ENCODE measurements around the gene APOM.
A peak's percentile ranks its signal among the peaks of the same experiment; 100 is the strongest.

Gene APOM

DNA sequence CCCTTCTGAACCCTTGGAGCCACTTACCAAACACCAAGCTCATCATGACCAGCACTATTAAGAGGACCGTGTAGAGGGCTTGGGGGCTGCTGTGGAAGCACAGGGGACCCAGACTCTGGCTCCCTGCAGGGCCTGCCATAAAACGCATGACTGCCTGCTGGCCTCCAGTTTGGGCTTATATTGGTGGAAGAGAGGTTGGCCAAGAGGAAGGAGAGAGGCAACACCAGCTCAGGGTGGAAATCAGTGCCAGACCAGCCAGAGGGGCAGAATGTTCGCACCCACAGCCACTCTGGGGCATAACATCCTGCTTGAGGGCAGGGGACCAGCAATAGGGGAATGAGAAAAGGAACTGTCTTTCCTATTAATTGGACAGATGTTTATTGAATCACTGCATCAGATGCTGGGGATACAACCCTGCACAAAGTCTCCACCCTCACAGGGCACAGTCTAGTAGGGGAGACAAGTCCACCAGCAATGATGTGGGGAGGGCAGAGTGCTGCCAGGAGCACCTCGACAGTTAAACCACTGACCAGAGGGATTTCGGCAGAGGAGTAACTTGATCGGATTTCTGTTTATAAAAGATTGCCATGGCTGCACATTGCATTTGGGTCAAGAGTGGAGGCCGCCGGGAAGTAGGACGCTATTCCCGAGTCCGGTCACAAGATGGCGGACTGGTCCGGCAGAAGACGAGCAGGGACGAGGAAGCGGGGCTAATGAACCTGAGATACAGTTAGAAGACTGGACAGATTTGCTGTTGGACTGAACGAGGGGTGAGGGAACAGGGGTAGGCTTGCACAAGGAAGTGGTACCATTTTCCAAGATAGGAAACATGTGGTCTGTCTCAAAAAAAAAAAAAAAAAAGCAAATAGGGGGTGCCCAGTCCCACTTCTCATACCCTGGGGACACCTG, 24.8 kb downstream of the APOM start, which contains the start of gene LY6G5C:
Gene LY6G5C, minus strand, starts transcription at position 842 of the 909 bp plus-strand sequence. Its CDS starts 694 bp downstream, at position 148.
- peak; percentile 39 for DNase-seq (ENCODE audit: low read depth)

DNA sequence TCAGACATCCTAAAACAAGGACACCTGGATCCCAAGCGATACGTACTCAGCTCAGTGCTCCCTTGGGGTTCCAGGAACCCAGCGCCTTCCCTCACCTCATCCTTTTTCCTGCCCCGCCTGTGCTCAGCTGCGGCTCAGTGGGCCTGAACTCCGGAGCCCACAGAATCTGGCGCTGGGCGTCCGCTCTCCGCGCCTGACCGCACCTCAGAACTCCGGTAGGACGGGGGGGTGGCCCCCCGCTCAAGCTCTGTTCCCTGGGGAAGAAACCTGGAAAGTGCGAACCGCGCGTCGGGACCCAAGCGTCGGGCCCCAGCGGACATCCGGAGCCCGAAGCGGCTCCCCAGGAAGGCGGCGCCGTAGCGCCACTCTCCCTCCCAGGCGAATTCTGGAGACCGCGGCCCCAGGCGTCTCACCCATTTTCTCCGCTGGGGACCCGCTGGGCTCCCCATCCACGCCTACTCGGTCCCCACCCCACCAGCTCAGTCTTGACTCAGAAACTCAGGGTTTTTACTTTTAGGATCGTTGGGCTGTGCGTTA, 25.5 kb downstream of the APOM start:
- DNase-seq (ENCODE audit: low read depth): peak; percentile 17

DNA sequence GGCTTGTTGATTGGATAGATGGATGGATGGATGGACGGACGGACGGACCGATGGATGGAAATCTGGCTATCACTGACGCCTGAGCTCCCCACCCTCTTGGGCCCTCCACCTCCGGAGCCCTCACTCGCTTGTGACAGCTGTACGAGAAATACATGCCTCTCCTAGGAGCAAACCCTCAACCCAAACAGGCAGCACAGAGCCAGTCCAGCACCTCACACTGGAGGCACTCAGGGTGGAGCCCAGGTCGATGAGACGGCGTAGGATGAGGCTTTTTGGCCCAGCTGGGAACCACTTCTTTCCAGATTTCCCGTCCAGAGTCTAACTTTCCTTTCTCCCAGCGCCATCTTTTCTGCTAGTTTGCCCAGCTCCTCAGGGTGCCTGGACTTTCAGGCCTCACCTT, 27.9 kb downstream of the APOM start:
- DNase-seq (ENCODE audit: low read depth): no peak

DNA sequence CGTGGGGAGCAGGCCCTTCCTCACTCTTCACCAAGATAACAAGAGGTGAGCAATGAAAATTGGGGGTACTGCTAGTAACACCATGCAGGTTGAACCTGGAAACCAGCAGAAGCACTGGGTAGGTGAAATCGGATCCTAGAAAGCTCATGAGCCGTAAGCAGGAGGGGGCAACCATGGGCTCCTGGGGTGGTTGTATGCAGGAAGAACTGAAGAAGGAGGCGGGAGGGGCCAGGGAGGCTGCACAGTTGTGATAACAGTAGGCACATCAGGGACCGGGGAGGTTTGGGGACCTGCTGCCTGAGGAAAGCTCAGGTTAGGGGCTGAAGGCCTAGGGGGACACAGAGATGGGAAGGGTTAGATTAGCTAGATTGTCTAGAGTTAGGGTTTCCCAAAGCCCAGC, 30.8 kb downstream of the APOM start:
- DNase-seq (ENCODE audit: low read depth): no peak

DNA sequence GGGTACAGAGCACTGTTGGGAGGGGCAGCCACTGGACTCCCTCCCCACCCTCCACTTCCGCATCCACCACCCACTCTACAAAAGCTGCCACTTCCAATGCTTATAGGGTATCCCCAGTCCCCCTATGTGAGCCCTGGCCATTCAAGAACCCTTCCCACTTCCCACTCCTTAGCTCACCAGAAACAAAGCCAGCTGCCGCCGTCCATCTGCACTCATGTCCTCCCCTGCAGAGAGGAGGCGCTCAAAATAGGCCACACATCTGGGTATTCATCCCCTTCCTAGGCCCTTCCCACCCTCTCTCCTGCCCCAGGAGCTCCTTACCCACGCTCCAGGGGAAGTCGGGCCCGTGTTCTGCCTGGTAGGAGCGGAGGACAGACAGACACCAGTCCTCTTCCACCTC, 31.6 kb downstream of the APOM start:
- no peak for DNase-seq (ENCODE audit: low read depth)

DNA sequence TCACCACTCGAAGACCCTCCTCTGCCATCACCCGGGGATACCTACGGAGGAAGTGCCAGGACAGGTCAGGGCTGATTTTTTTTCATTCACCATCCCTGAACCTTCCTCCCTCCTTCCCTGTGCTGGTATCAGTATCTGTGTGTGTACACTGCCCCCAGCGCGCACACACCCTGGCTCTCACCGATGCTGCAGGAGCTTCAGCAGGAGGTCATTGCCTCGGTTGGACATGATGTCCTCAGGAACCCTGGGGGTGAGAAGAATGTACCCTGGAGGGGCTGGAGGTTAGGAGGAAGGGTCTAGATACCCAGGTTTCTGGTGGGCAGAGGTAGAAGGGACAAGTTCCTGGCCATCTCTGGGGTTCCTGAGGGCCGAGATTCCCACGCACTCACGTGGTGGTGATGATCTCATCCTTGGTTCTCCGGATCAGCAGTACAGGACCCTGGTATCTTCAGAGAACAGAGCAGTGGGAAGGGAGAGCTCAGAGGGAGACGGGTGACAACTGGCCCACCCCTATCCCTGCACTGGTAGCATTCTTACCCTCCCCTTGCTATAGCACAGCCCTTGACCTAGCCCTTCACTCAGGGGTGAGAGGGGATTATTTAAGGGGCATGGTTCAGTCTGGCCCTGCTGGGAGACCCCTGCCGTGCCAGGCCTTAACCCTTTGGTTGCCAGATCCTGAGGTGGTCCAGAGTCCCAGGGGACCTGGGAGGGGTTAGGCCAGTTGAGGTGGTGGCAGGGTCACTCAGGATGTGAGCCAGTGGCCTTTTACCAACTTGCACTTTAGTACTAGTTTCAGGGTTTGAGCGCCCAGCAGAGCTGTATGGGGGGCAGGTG, 32.4 kb downstream of the APOM start:
- DNase-seq (ENCODE audit: low read depth): no peak

DNA sequence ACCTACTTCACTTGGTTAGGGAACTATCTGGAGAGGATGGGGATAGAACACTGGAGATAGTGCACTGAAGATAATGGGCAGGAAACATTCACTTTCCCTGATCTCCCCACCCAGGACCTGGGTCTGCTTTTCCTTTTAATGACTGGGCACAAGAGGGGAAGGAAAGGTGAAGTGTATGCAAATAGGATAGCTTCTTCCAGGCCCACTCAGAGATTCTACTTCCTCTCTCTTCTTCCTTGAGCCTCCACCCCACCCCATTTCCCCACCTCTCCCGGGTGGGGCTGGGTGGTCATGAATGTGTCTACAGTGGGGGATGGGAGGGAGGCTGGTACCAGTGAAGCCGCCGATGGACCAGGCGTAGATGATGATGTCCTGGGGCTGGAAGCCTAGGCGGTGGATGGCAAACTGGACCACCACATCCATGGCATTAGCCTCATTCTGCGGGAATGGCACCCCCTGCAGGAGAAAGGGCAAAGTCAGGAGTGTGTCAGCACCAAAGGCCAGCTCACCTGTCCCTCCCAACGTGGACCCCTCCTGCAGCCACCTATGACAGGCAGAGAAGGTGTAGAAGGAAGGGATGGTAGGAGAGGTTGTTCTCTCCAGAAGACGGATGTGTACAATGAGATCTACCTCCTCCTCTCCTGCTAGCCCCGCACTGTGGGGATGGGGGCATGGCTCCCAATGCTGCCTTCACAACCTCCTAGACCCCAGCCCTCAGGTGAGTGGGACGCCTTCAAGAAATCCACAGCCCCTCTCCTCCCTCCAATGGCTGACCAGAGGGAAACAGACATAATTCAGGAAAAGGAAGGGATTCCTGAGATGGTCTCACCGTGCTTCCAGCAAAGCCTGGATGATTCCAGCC, 33.8 kb downstream of the APOM start:
- DNase-seq (ENCODE audit: low read depth): no peak

DNA sequence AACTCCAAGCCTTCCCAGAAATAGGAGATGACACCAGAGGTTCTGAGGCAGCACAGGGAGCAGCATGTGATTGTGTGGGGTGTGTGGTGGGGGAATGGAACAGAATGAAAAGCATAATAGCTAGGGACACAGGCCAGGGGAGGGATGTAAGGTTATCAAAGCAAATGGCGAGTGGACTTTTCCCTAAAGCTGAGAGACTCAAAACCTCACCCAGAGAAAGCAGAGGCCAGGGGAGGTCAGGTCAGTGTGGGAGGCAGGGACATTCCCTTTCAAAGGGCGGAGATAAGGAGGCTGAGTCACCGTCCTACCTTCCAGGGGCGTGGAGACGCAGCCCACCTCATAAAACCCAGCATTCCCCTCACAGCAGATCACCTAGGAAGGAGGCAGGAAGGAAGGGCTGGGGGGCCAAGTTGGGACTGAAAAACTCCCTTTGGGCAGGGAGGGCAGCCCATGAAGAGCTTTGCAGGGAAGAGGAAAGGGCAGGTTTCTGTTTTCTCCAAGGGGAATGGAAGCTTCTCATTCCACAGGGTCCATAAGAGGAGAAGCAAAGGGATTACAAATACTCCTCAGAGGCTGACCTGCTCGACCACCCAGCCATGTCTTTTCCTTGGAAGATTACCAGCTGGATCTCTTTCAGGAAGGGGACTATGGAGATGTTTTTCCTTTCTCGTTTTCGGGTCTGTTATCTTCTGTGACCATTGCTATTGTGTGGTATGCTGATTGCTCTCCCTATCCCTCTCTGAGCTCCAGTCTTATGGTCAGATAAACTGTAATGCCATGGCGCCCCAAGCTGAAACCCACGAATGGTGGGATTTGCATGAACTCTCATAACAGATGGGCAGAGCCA, 34.8 kb downstream of the APOM start:
- DNase-seq (ENCODE audit: low read depth): no peak

DNA sequence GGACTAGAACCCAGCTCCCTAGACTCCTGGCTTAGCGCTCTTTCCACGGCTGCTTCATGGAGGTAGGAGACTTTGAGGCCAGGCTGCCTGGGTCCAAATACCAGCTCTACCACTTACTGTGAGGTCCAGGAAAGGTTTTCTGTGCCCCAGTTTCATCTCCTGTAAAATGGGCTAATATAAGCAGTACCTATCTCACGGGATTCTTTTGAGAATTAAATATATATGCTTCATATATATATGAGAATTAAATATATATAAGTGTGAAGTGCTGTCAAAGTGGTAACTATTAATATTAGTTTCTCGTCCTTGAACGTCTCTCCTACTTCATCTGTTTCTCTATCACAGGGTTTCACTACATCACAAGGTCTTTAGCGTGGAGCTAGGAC, 35.4 kb downstream of the APOM start:
- no peak for DNase-seq (ENCODE audit: low read depth)

DNA sequence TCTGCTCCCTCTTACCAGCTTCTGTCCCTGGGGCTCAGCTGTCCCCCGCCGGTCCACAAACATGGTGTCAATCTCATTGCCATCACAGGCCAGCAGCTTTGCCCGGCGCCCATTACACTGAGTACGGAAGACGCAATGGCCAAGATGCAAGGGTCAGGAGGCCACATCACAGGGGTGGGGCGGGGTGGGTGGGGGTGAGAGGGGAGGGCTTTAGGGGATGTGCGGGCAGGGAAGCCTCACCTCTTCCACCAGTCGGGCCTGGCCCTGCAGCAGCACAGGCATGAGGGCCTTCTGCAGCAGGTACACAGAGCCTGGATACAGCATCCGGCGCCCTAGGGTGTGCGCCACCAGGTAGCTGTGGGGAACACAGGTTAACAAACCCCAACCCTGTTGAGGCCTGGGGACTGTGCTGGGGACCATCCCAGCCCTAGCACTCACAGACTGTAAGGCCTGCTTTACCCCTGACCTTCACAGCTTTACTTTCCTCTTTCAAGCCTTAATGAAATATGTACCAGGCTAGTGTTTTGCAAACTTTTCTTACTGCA, 35.9 kb downstream of the APOM start:
- DNase-seq (ENCODE audit: low read depth): no peak

DNA sequence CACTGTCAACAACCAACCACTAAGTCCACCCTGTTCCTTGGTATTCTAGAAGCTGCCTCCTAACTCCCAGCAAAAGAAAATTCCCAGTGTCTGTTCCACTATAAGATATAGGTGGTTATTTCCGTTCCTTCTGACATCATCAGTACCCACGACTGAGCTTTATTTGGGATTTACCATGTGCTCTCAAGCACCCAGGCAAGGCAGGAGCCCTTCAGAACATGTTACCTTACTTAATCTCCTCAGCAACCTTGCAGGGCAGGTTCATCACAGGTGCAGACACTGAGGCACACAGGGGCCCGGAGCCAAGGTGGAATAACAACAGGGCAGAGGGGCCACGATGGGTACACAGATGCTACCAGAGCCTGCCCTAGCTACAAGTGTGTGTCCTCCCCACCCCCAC, 36.7 kb downstream of the APOM start:
- DNase-seq (ENCODE audit: low read depth): no peak

DNA sequence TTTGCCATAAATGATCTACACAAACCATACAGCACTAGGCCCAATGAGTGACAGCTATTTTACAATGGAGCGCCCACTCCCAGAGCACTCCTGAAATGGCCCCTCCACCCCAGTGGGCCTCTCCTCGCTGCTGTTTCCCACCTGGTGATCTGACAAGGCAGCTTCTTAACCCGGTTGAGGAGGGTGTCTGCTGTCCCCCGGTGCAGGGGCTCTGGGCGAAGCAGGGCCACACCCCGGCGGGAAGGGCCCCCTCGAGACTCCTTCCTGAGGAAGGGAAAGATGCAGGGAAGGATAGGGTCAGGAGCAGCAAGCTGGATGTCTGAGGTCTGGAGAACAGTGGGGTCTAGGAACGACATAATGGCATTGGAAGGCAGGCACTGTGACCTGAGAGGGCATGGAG, 37.2 kb downstream of the APOM start:
- DNase-seq (ENCODE audit: low read depth): no peak

DNA sequence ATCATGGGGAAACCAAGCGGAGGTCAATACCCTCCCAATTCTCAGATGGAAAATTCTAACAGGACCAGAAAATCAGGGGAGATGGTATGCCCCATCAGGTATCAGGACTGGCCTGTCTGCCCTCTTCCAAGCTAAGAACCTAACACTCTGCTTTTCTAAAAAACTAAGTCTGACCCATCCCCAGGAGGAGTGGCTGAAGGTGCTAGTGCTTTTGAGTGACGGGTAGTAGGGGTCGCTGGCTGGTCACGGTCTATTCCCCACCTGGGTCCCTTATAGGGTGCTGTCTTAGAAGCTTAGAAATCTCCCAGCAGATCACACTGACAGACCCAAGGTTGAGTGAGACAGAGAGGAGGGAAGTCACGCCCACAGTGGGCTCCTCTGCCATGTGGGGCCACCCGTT, 37.8 kb downstream of the APOM start:
- DNase-seq (ENCODE audit: low read depth): no peak

DNA sequence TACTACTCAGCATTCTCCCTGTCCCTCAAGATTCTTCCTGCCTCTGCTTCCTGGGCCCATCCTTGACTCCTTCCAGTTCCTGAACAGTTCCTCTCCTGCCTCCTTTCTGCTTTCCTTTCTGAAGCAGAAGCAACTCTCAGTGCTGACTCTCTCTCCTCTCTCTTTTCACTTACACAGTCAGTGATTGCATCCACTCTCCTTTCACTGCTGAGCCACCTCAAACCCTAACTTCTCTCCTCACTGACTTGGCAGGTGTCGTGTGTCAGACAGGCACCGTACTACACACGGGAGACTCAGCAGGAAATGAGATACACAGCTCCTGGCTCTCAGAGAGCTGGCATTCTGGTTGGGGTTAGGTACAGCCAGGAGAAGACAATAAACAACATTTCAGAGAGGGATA, 41.9 kb downstream of the APOM start:
- no peak for DNase-seq (ENCODE audit: low read depth)

DNA sequence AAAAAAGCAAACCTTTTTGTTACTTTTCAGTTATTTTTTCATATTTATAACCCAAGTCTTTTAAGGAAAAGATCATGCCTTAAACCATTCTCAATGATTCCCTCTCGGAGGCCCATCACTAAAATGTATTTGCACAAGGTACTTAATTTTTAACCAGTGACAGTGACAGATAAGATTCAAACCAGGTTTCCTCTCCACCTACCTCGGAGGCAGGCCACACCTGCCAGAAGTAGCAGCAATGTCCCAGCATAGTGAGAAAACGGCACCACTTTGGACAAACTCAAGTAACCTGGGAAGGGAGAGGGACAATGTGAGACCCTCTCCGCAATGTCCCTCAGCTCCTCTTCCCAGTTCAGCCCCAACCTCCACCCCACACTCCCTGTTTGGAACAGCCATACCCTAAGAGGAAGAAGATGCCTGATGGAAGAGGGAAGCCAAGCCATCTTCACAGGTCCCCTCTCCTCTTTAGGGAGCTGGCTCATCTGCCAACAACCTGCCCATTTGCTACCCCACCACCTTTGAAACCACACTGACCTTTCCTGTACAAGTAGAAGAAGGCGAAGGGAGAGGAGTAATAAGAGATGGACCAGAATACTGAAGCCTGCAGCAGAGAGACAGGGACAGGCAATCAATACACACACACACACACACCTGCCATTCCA, 45.2 kb downstream of the APOM start:
- no peak for DNase-seq (ENCODE audit: low read depth)

DNA sequence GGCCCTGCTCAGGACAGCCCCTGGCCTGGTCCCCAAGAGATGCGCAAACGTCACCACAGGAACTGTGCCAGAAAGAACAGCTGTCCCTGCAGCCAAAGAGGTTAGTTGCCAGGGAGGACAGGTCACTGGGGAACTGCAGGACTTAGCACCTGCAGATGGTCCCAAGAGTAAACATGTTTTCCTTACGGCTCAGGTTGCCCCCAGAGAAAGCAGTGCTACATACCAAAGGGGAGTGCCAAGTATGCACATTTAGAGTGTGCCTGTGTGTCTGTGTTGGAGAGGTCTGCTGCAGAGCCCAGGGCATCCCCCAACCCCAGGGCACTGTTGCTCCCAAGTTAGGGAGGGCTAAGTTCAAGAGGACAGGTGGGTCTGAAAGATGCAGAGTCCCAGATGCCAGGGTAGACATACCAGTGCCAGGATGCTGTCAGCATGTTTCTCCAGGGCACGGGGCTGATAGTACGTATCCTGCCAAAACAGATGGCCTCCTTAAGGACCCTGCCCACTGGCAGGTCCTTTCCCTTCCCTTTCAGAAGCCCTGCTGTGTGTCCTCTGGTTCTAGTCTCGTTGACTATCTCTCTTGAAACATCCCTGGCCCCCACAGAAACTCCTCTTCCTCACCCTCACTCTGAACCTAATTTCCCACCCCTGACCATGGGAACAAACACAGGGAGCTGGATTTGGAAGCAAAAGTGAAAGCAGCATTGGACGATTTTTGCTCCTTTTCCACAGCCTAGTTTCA, 46.1 kb downstream of the APOM start:
- no peak for DNase-seq (ENCODE audit: low read depth)

DNA sequence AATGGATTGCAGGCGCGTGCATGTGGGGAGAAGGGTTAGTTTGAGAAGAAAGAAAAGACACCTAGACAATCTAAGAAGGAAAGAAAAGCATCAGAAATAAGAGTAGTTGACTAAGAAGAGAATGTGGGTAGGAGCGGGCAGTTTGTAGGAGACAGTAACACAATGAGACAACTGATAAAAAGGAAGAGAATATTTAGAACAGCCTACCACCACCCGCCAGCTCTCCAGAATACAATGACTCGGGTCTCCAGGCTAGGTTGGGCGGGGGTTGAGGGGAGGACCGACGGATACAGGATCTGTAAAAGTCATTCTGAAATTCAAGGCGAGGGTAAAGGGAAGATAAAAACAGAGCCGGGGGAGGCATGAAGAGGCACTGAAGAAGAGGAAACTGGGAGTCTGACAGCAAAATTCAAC, 46.7 kb downstream of the APOM start:
- DNase-seq (ENCODE audit: low read depth): no peak

DNA sequence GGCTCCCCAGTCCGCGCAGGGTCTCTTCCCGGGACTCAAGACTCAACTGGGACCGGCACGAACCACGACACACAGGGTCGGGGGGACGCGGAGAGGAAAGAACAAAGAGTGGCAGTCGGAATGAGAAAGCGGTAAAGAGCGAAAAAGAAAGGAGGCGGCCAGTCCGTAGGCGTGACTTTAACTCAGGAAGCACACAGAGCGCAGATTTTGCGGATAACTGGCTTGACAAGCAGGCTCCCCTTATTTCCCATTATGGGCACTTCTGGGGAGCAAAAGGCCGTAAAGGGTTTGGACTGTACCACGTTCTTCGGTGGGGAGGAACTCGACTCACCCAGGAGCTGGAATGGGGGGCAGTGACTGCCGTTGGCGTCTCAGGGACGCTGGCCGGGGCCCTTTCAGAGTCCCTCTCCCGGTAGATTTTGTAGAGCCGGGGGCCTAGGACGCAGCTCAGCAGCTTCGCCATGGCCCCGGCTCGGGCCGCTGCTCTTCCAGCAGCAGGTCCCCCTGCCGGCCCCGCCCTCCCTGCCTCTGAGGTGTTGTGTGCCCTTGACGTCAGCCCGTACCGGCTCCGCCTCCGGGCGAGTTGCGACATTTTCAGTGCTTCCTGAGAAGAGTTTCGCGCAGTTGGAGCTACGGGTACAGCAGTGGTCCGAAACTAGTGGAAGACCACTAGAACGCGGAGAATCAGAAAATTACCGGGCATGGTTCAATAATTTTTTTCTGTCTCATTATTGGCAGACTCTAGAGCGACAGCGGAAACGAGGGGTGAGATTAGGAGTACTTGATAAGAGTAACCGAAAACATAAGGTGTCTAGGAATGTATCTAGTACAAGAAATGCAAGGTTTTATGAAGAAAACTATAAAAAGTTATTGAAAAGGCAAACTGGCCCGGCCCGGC, 47.4 kb downstream of the APOM start, which contains the start of gene ABHD16A:
Gene ABHD16A, minus strand, starts transcription at position 506 of the 898 bp plus-strand sequence. Its CDS starts 43 bp downstream, at position 463.
- DNase-seq (ENCODE audit: low read depth): peak; percentile 94

All from T follicular helper cell (primary cell).